ENCODE measurements around the gene SUGP2.

The SUGP2 gene

GRCh38 chr19:18992696-18993095 lies 40.6 kb downstream of the SUGP2 start:
- no peak for DNase-seq (ENCODE audit: low read depth in 4 of 4, low spot score in 1 of 4)

GRCh38 chr19:18991468-18991867 lies 41.8 kb downstream of the SUGP2 start:
- DNase-seq (ENCODE audit: low read depth in 4 of 4, low spot score in 1 of 4): no peak

GRCh38 chr19:18991006-18991405 lies 42.3 kb downstream of the SUGP2 start:
- DNase-seq (ENCODE audit: low read depth in 4 of 4, low spot score in 1 of 4): no peak

- DNase-seq (ENCODE audit: low read depth in 4 of 4, low spot score in 1 of 4): no peak
Observed at GRCh38 chr19:18990128-18990708, 43.1 kb downstream of the SUGP2 start.

- no peak for DNase-seq (ENCODE audit: low read depth in 4 of 4, low spot score in 1 of 4)
Observed at GRCh38 chr19:18989316-18989715, 44.0 kb downstream of the SUGP2 start.

GRCh38 chr19:18987456-18987855 lies 45.9 kb downstream of the SUGP2 start:
- DNase-seq (ENCODE audit: low read depth in 4 of 4, low spot score in 1 of 4): no peak

GRCh38 chr19:18985257-18985656 lies 48.1 kb downstream of the SUGP2 start:
- DNase-seq (ENCODE audit: low read depth in 4 of 4, low spot score in 1 of 4): no peak

GRCh38 chr19:18984251-18984650 lies 49.1 kb downstream of the SUGP2 start:
- no peak for DNase-seq (ENCODE audit: low read depth in 4 of 4, low spot score in 1 of 4)

- no peak for DNase-seq (ENCODE audit: low read depth in 4 of 4, low spot score in 1 of 4)
Observed at GRCh38 chr19:18982669-18983068, 50.6 kb downstream of the SUGP2 start.

GRCh38 chr19:18980432-18981020 lies 52.8 kb downstream of the SUGP2 start:
- no peak for DNase-seq (ENCODE audit: low read depth in 4 of 4, low spot score in 1 of 4)

- no peak for DNase-seq (ENCODE audit: low read depth in 4 of 4, low spot score in 1 of 4)
Observed at GRCh38 chr19:18978616-18979015, 54.7 kb downstream of the SUGP2 start.

GRCh38 chr19:18975869-18976268 lies 57.4 kb downstream of the SUGP2 start:
- no peak for DNase-seq (ENCODE audit: low read depth in 4 of 4, low spot score in 1 of 4)

GRCh38 chr19:18975011-18975410 lies 58.3 kb downstream of the SUGP2 start:
- no peak for DNase-seq (ENCODE audit: low read depth in 4 of 4, low spot score in 1 of 4)

- DNase-seq (ENCODE audit: low read depth in 4 of 4, low spot score in 1 of 4): no peak
Observed at GRCh38 chr19:18972851-18973250, 60.5 kb downstream of the SUGP2 start.

GRCh38 chr19:18972301-18972811 lies 61.0 kb downstream of the SUGP2 start:
- no peak for DNase-seq (ENCODE audit: low read depth in 4 of 4, low spot score in 1 of 4)

- DNase-seq (ENCODE audit: low read depth in 4 of 4, low spot score in 1 of 4): no peak
Observed at GRCh38 chr19:18969931-18970659, 63.2 kb downstream of the SUGP2 start.

GRCh38 chr19:18967358-18968146 lies 65.8 kb downstream of the SUGP2 start:
- DNase-seq (ENCODE audit: low read depth in 4 of 4, low spot score in 1 of 4): no peak

- DNase-seq (ENCODE audit: low read depth in 4 of 4, low spot score in 1 of 4): no peak
Observed at GRCh38 chr19:18966307-18966706, 67.0 kb downstream of the SUGP2 start.

GRCh38 chr19:18964121-18964520 lies 69.2 kb downstream of the SUGP2 start:
- no peak for DNase-seq (ENCODE audit: low read depth in 4 of 4, low spot score in 1 of 4)

- no peak for DNase-seq (ENCODE audit: low read depth in 4 of 4, low spot score in 1 of 4)
Observed at GRCh38 chr19:18961767-18962620, 71.3 kb downstream of the SUGP2 start.

GRCh38 chr19:18960370-18960769 lies 72.9 kb downstream of the SUGP2 start:
- DNase-seq (ENCODE audit: low read depth in 4 of 4, low spot score in 1 of 4): no peak

All from stimulated activated CD4-positive, alpha-beta T cell treated with anti-CD3 and anti-CD28 coated beads, Interleukin-1b, Interleukin-23, amount 100 ng/mL, for 24 hours (primary cell).